ENCODE data around the gene CDX4. TPM values are rescaled to one million over a fixed set of nuclear protein-coding genes. Genes with fewer than 3 reads are reported as not detected.
"Not testable (repeated sequence)": the region's sequence is repeated elsewhere in the genome, so short reads cannot be mapped to it uniquely, and the experiment has no call there.

The CDX4 gene
- total RNA-seq, 1 donor from 2014 or later: not detected

GRCh38 chrX:73478961-73479360 is 32.1 kb downstream of the CDX4 start:
- Mint-ChIP-seq H3K27ac (ENCODE audit: unreplicated experiment) (no peak overlapping the region), H3K9me3 (ENCODE audit: unreplicated experiment) (no peaks in the 10 kb centered on the region), H3K4me1 (ENCODE audit: unreplicated experiment) (no peaks in the 10 kb centered on the region), H3K4me3 (ENCODE audit: unreplicated experiment) (no peak overlapping the region), H3K36me3 (ENCODE audit: low read depth, unreplicated experiment) (no peaks in the 10 kb centered on the region), H3K27me3 (ENCODE audit: unreplicated experiment) (peaks cover 2% of the 10 kb centered on the region)
- TF ChIP-seq, protein P1, sequence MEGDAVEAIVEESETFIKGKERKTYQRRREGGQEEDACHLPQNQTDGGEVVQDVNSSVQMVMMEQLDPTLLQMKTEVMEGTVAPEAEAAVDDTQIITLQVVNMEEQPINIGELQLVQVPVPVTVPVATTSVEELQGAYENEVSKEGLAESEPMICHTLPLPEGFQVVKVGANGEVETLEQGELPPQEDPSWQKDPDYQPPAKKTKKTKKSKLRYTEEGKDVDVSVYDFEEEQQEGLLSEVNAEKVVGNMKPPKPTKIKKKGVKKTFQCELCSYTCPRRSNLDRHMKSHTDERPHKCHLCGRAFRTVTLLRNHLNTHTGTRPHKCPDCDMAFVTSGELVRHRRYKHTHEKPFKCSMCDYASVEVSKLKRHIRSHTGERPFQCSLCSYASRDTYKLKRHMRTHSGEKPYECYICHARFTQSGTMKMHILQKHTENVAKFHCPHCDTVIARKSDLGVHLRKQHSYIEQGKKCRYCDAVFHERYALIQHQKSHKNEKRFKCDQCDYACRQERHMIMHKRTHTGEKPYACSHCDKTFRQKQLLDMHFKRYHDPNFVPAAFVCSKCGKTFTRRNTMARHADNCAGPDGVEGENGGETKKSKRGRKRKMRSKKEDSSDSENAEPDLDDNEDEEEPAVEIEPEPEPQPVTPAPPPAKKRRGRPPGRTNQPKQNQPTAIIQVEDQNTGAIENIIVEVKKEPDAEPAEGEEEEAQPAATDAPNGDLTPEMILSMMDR (IDR thresholded peaks at IDR 0.05; ENCODE audit: unreplicated experiment): no peak
- no peak for DNase-seq (ENCODE audit: low spot score)

DNA sequence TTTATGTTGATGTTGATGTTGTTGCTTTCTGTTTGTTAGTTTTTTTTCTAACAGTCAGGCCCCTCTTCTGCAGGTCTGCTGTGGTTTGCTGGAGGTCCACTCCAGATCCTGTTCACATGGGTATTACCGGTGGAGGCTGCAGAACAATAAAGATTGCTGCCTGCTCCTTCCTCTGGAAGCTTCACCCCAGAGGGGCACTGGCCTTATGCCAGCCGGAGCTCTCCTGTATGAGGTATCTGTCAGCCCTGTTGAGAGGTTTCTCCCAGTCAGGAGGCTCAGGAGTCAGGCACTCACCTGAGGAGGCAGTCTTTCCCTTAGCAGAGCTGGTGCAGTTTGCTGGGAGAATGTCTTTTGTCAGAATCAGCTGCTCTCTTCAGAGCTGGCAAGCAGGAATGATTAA is 34.7 kb downstream of the CDX4 start:
- no peaks in the 10 kb centered on the region for H3K9me3 Mint-ChIP-seq (ENCODE audit: unreplicated experiment)
- H3K4me3 Mint-ChIP-seq (ENCODE audit: unreplicated experiment): no peak overlapping the region
- TF ChIP-seq, protein P1 (IDR thresholded peaks at IDR 0.05; ENCODE audit: unreplicated experiment): no peak
- H3K36me3 Mint-ChIP-seq (ENCODE audit: low read depth, unreplicated experiment): no peaks in the 10 kb centered on the region
- no peaks in the 10 kb centered on the region for H3K4me1 Mint-ChIP-seq (ENCODE audit: unreplicated experiment)
- H3K27me3 Mint-ChIP-seq (ENCODE audit: unreplicated experiment): peaks cover 2% of the 10 kb centered on the region
- no peak overlapping the region for H3K27ac Mint-ChIP-seq (ENCODE audit: unreplicated experiment)
- DNase-seq (ENCODE audit: low spot score): no peak

DNA sequence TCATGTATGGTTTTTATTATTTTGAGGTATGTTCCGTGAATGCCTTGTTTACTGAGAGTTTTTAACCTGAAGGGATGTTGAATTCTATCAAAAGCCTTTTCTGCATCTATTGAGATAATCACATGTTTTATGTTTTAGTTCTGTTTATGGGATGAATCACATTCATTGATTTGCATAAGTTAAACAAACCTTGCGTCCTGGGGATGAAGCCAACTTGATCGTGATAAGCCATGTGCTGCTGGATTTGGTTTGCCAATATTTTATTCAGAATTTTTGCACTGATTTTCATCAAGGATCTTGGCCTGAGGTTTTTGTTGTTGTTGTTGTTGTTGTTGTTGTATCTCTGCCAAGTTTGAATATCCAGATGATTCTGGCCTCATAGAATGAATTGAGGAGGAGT is 43.8 kb downstream of the CDX4 start:
- H3K27ac Mint-ChIP-seq (ENCODE audit: unreplicated experiment): no peak overlapping the region
- TF ChIP-seq, protein P1 (IDR thresholded peaks at IDR 0.05; ENCODE audit: unreplicated experiment): no peak
- H3K36me3 Mint-ChIP-seq (ENCODE audit: low read depth, unreplicated experiment): no peaks in the 10 kb centered on the region
- peaks cover 3% of the 10 kb centered on the region for H3K27me3 Mint-ChIP-seq (ENCODE audit: unreplicated experiment)
- DNase-seq (ENCODE audit: low spot score): no peak
- no peaks in the 10 kb centered on the region for H3K4me1 Mint-ChIP-seq (ENCODE audit: unreplicated experiment)
- no peaks in the 10 kb centered on the region for H3K9me3 Mint-ChIP-seq (ENCODE audit: unreplicated experiment)
- H3K4me3 Mint-ChIP-seq (ENCODE audit: unreplicated experiment): no peak overlapping the region

- not testable (repeated sequence) for H3K36me3 Mint-ChIP-seq (ENCODE audit: low read depth, unreplicated experiment); H3K4me3 Mint-ChIP-seq (ENCODE audit: unreplicated experiment); H3K9me3 Mint-ChIP-seq (ENCODE audit: unreplicated experiment); H3K4me1 Mint-ChIP-seq (ENCODE audit: unreplicated experiment); DNase-seq (ENCODE audit: low spot score); H3K27ac Mint-ChIP-seq (ENCODE audit: unreplicated experiment); H3K27me3 Mint-ChIP-seq (ENCODE audit: unreplicated experiment)
Observed at GRCh38 chrX:73492178-73492577, 45.3 kb downstream of the CDX4 start.

Other genes starting within 250 kb of the CDX4 start
- gene NAP1L2, start 232.2 kb upstream of the CDX4 start, total RNA-seq (ENCODE audit: unreplicated experiment): 11.5 TPM
- gene CHIC1, start 116.1 kb downstream of the CDX4 start, total RNA-seq (ENCODE audit: unreplicated experiment): 7.4 TPM

Data from endothelial cell (in vitro differentiated cells).